Lung (tissue), 12 donors: ENCODE data around the gene LARP1. TPM values are rescaled to one million over a fixed set of nuclear protein-coding genes. Genes with fewer than 3 reads are reported as not detected.
"Not testable (repeated sequence)": the region's sequence is repeated elsewhere in the genome, so short reads cannot be mapped to it uniquely, and the experiment has no call there.

ENCODE experiments used
- ATAC-seq: fragments of 200-7000 bp; cut with Tn5 transposase; one replicate; pipeline ENCODE4 v1.9.1; 2020; ENCODE audit warnings: moderate number of reproducible peaks; ENCODE audit not compliant: insufficient read depth, low FRiP score
- DNase-seq, 3 donors: peaks; one replicate each; pipeline ENCODE4 v3.0.0-alpha.2; 2013 to 2017
- H3K27ac ChIP-seq, 2 donors: one replicate each; pipeline ENCODE4 v1.5.1; 2013; ENCODE audit warnings: mild to moderate bottlenecking in 2 of 2, moderate library complexity in 2 of 2, control low read depth in 1 of 2, inconsistent platforms in 1 of 2, low read depth in 1 of 2, low read length in 1 of 2
- H3K27me3 ChIP-seq, 3 donors: one replicate each; pipeline ENCODE4 v1.5.1; 2013; ENCODE audit warnings: low read length in 2 of 3; ENCODE audit not compliant: control insufficient read depth in 3 of 3, insufficient read depth in 3 of 3
- H3K36me3 ChIP-seq, 4 donors: one replicate each; pipeline ENCODE4 v1.5.1; 2013; ENCODE audit warnings: low read length in 4 of 4, mild to moderate bottlenecking in 1 of 4, moderate library complexity in 1 of 4; ENCODE audit not compliant: control insufficient read depth in 4 of 4, insufficient read depth in 4 of 4
- H3K4me1 ChIP-seq, 5 donors: one replicate each; pipeline ENCODE4 v1.5.1; 2013; ENCODE audit warnings: low read length in 5 of 5, mild to moderate bottlenecking in 2 of 5, moderate library complexity in 1 of 5; ENCODE audit not compliant: control insufficient read depth in 5 of 5, insufficient read depth in 5 of 5
- H3K4me3 ChIP-seq: one replicate; pipeline ENCODE4 v1.5.1; 2013; ENCODE audit warnings: mild to moderate bottlenecking, control low read depth, moderate library complexity
- H3K9ac ChIP-seq, 2 donors: one replicate each; pipeline ENCODE4 v1.5.1; 2013; ENCODE audit warnings: low read length in 2 of 2, control low read depth in 1 of 2; ENCODE audit not compliant: insufficient read depth in 1 of 2
- H3K9me3 ChIP-seq, 4 donors: one replicate each; pipeline ENCODE4 v1.5.1; 2013; ENCODE audit warnings: low read length in 3 of 4, mild to moderate bottlenecking in 1 of 4, moderate library complexity in 1 of 4; ENCODE audit not compliant: control insufficient read depth in 4 of 4, insufficient read depth in 3 of 4
- CTCF ChIP-seq: IDR thresholded peaks from 2 replicates; pipeline ENCODE4 v1.5.1; 2012; ENCODE audit warnings: mild to moderate bottlenecking; ENCODE audit errors: control extremely low read depth, extremely low read depth
- WGBS, 2 donors: extraction: QIAGEN DNeasy Blood & Tissue Kit; methylation state at CpG; one replicate each; pipeline ENCODE4 v1.1.7; 2013; 5-methylcytosine and 5-hydroxymethylcytosine counted together
- polyA plus RNA-seq, 2 donors: library from polyadenylated mRNA; stranded (reverse); fragments of 200-250 nt; gene quantifications; one replicate each; pipeline ENCODE4 v1.2.1, GENCODE V29; 2013
- total RNA-seq, 2 donors: library from RNA; depleted of rRNA in 1 of 2; stranded (reverse); fragments of >200 nt in 1 of 2; gene quantifications; one replicate each; pipeline ENCODE4 v1.2.1, GENCODE V29; 2014 to 2021
- donor health status: control.
- donor health status: control.
- donor health status: Bipolar disorder and iron deficiency.
- donor health status: healthy.
- donor health status: DM: yes; HTN: yes; CAD: no.

LARP1 gene
- total and polyA plus RNA-seq, 4 donors: 30.5 to 199 (median 61.7) TPM

GRCh38 chr5:154758493-154758892 is 3.3 kb downstream of the LARP1 start:
- no peak for ATAC-seq
- H3K27ac ChIP-seq: no peak overlapping the region
- peak in 2 of 3 donors; percentile 25 to 45 for DNase-seq
- no peaks in the 10 kb centered on the region for H3K27me3 ChIP-seq
- WGBS, 2 donors: 37 to 43% methylated on average over 5 of the region's 5 CpGs
- no peaks in the 10 kb centered on the region for H3K9me3 ChIP-seq
- peaks cover 3 to 30% (median 17%) of the 10 kb centered on the region in 5 donors for H3K4me1 ChIP-seq
- H3K4me3 ChIP-seq: no peak overlapping the region
- TF ChIP-seq CTCF: no peak
- peak overlapping the region in 1 of 2 donors; percentile 42 for H3K9ac ChIP-seq
- no peaks in the 10 kb centered on the region for H3K36me3 ChIP-seq

DNA sequence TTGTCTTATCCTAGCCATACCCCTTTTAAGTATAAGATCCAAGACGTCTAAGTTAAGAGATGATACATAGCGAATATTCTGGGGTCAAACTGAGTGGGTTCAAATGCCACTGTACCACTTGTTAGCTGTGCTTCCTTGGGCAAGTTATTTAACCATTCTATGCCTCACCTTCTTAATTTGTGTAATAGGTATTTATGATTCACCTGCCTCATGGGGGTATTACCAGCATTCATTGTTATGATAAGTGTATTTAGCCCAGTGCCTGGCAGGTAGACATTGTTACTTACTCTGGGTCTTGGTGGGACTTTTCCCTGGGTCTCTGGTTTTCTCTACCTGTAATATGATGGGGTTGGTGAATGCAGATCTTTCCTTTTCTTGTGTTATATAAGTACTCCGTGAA is 3.8 kb downstream of the LARP1 start:
- no peak for ATAC-seq
- no peaks in the 10 kb centered on the region for H3K36me3 ChIP-seq
- TF ChIP-seq CTCF: no peak
- H3K27me3 ChIP-seq: no peaks in the 10 kb centered on the region
- WGBS, 2 donors: 68 to 71% methylated on average over 3 of the region's 3 CpGs
- H3K27ac ChIP-seq: no peak overlapping the region
- H3K9me3 ChIP-seq: no peaks in the 10 kb centered on the region
- DNase-seq: no peak
- H3K4me3 ChIP-seq: no peak overlapping the region
- peak overlapping the region in 1 of 2 donors; percentile 42 for H3K9ac ChIP-seq
- peaks cover 3 to 25% (median 14%) of the 10 kb centered on the region in 5 donors for H3K4me1 ChIP-seq

GRCh38 chr5:154759868-154760267 is 4.7 kb downstream of the LARP1 start:
- WGBS, 2 donors: 92 to 93% methylated on average over 12 of the region's 12 CpGs
- H3K9me3 ChIP-seq, ATAC-seq, DNase-seq, H3K27ac ChIP-seq, H3K4me3 ChIP-seq, H3K27me3 ChIP-seq, H3K36me3 ChIP-seq: not testable (repeated sequence)
- H3K4me1 ChIP-seq: peaks cover 3 to 22% (median 11%) of the 10 kb centered on the region in 5 donors
- peak overlapping the region in 1 of 2 donors; percentile 13 for H3K9ac ChIP-seq

- no peaks in the 10 kb centered on the region for H3K36me3 ChIP-seq
- ATAC-seq (no peak), DNase-seq (no peak)
- H3K27ac ChIP-seq: no peak overlapping the region
- no peak overlapping the region for H3K9ac ChIP-seq
- H3K4me3 ChIP-seq: no peak overlapping the region
- no peak for TF ChIP-seq CTCF
- H3K4me1 ChIP-seq: peaks cover 3 to 29% (median 11%) of the 10 kb centered on the region in 5 donors
- H3K27me3 ChIP-seq: no peaks in the 10 kb centered on the region
- 47 to 51% methylated on average over 5 of the region's 5 CpGs for WGBS, 2 donors
- H3K9me3 ChIP-seq: no peaks in the 10 kb centered on the region
These were observed 6.0 kb downstream of the LARP1 start for GRCh38 chr5:154761046-154761736.
